Astrocyte (in vitro differentiated cells and primary cell): ENCODE measurements around the gene TTC7B. TPM values are rescaled to one million over a fixed set of nuclear protein-coding genes. Genes with fewer than 3 reads are reported as not detected.

Experiments used
- DNase-seq: peaks from one replicate; pipeline ENCODE4 v3.0.0-alpha.2; 2010; ENCODE audit warnings: low read depth
- FAIRE-seq: peaks from 2 replicates; lab custom pipeline; 2011; peaks lifted over from hg19 to GRCh38; lab: Jason Lieb, UNC
- H2AFZ ChIP-seq: 2 replicates; pipeline ENCODE4 v1.6.0; 2012; ENCODE audit warnings: low read depth, low read length, inconsistent platforms
- H3K27ac ChIP-seq: 2 replicates; pipeline ENCODE4 v1.5.1; 2011; ENCODE audit warnings: low read depth, low read length, inconsistent platforms
- H3K27me3 ChIP-seq: 2 replicates; pipeline ENCODE4 v1.6.0; 2011; ENCODE audit warnings: low read length, inconsistent platforms; ENCODE audit not compliant: insufficient read depth
- H3K36me3 ChIP-seq: 2 replicates; pipeline ENCODE4 v1.5.1; 2011; ENCODE audit warnings: low read length, inconsistent platforms; ENCODE audit not compliant: insufficient read depth
- H3K4me1 ChIP-seq: 2 replicates; pipeline ENCODE4 v1.5.1; 2011; ENCODE audit warnings: low read length, inconsistent platforms; ENCODE audit not compliant: insufficient read depth
- H3K4me2 ChIP-seq: 2 replicates; pipeline ENCODE4 v1.6.0; 2012; ENCODE audit warnings: low read length, inconsistent platforms
- H3K4me3 ChIP-seq: 2 replicates; pipeline ENCODE4 v1.5.1; 2011; ENCODE audit warnings: low read depth, mild to moderate bottlenecking, low read length, inconsistent platforms; ENCODE audit not compliant: insufficient read depth
- H3K79me2 ChIP-seq: 2 replicates; pipeline ENCODE4 v1.6.0; 2012; ENCODE audit warnings: mild to moderate bottlenecking, low read length, inconsistent platforms; ENCODE audit not compliant: insufficient read depth
- H3K9ac ChIP-seq: 2 replicates; pipeline ENCODE4 v1.6.0; 2012; ENCODE audit warnings: mild to moderate bottlenecking, low read length, inconsistent platforms
- H3K9me3 ChIP-seq: 2 replicates; pipeline ENCODE4 v1.5.1; 2012; ENCODE audit warnings: low read depth, mild to moderate bottlenecking, low read length, inconsistent platforms; ENCODE audit not compliant: insufficient read depth
- H4K20me1 ChIP-seq: 2 replicates; pipeline ENCODE4 v1.6.0; 2012; ENCODE audit warnings: low read length, inconsistent platforms; ENCODE audit not compliant: insufficient read depth
- H3K27ac Mint-ChIP-seq: one replicate; pipeline ENCODE4 v1.8.0; 2021; ENCODE audit warnings: mild to moderate bottlenecking, mixed read lengths; ENCODE audit not compliant: unreplicated experiment
- H3K27me3 Mint-ChIP-seq: one replicate; pipeline ENCODE4 v1.8.0; 2021; ENCODE audit warnings: low read depth, mixed read lengths; ENCODE audit not compliant: unreplicated experiment
- H3K36me3 Mint-ChIP-seq: one replicate; pipeline ENCODE4 v1.8.0; 2021; ENCODE audit warnings: low read depth, mixed read lengths; ENCODE audit not compliant: unreplicated experiment
- H3K4me1 Mint-ChIP-seq: one replicate; pipeline ENCODE4 v1.8.0; 2021; ENCODE audit warnings: low read depth, mixed read lengths; ENCODE audit not compliant: unreplicated experiment
- H3K4me3 Mint-ChIP-seq: one replicate; pipeline ENCODE4 v1.8.0; 2021; ENCODE audit warnings: mild to moderate bottlenecking, moderate library complexity, mixed read lengths; ENCODE audit not compliant: unreplicated experiment
- H3K9me3 Mint-ChIP-seq: one replicate; pipeline ENCODE4 v1.8.0; 2021; ENCODE audit warnings: mild to moderate bottlenecking, mixed read lengths; ENCODE audit not compliant: unreplicated experiment
- CTCF ChIP-seq: IDR thresholded peaks from 2 replicates; pipeline ENCODE4 v1.5.1; 2011; ENCODE audit warnings: low read depth, mild to moderate bottlenecking, inconsistent platforms, low read length, moderate library complexity; ENCODE audit not compliant: insufficient read depth
- EZH2 ChIP-seq: IDR thresholded peaks from 2 replicates; pipeline ENCODE4 v1.6.1; 2012; ENCODE audit warnings: mild to moderate bottlenecking, low read length, inconsistent platforms; ENCODE audit not compliant: insufficient read depth
- total RNA-seq: library from RNA; stranded (reverse); gene quantifications from 2 replicates; pipeline ENCODE4 v1.2.1, GENCODE V29; 2021

The TTC7B gene
- total RNA-seq, 1 donor from 2014 or later = 42.1 TPM

- no peak overlapping the region for H3K4me2 ChIP-seq
- no peaks in the 10 kb centered on the region for H3K9me3 ChIP-seq
- peaks cover 31% of the 10 kb centered on the region for H3K4me1 ChIP-seq
- peaks cover 45% of the 10 kb centered on the region for H3K79me2 ChIP-seq
- Mint-ChIP-seq H3K36me3 (no peaks in the 10 kb centered on the region), H3K9me3 (no peaks in the 10 kb centered on the region), H3K4me1 (peaks cover 25% of the 10 kb centered on the region), H3K27me3 (no peaks in the 10 kb centered on the region), H3K4me3 (no peak overlapping the region), H3K27ac (no peak overlapping the region)
- H3K27ac ChIP-seq = no peak overlapping the region
- peaks cover 31% of the 10 kb centered on the region for H4K20me1 ChIP-seq
- H3K27me3 ChIP-seq = no peaks in the 10 kb centered on the region
- H2AFZ ChIP-seq = no peak overlapping the region
- no peak overlapping the region for H3K9ac ChIP-seq
- no peak for FAIRE-seq
- H3K4me3 ChIP-seq = no peak overlapping the region
- DNase-seq = no peak
- H3K36me3 ChIP-seq = no peaks in the 10 kb centered on the region
- no peak for TF ChIP-seq CTCF
- no peak for TF ChIP-seq EZH2
Measured at GRCh38 chr14:90805662-90806540, 10.3 kb downstream of the TTC7B start.

DNA sequence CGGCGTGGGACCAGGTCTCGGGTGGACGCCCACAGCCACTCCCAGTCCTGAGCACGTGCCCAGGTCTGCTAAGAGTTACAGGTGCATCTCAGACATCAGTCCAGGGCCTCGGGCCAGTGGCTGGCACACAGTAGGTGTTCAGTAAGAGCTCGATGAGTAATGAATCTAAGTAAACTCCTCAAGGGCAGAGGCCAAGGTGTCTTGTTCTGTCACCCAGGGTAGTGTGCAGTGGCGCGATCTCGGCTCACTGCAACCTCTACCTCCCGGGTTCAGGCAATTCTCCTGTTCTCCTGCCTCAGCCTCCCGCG is 11.2 kb downstream of the TTC7B start:
- no peak for TF ChIP-seq EZH2
- no peak for TF ChIP-seq CTCF
- Histone ChIP-seq H3K36me3 (no peaks in the 10 kb centered on the region), H3K27ac (no peak overlapping the region), H3K27me3 (no peaks in the 10 kb centered on the region), H4K20me1 (peaks cover 27% of the 10 kb centered on the region), H2AFZ (no peak overlapping the region), H3K79me2 (peaks cover 37% of the 10 kb centered on the region), H3K9me3 (no peaks in the 10 kb centered on the region), H3K9ac (no peak overlapping the region), H3K4me1 (peaks cover 31% of the 10 kb centered on the region), H3K4me2 (no peak overlapping the region), H3K4me3 (no peak overlapping the region)
- H3K9me3 Mint-ChIP-seq = no peaks in the 10 kb centered on the region
- DNase-seq = no peak
- H3K4me3 Mint-ChIP-seq = no peak overlapping the region
- H3K4me1 Mint-ChIP-seq = peaks cover 25% of the 10 kb centered on the region
- no peaks in the 10 kb centered on the region for H3K36me3 Mint-ChIP-seq
- no peak overlapping the region for H3K27ac Mint-ChIP-seq
- H3K27me3 Mint-ChIP-seq = no peaks in the 10 kb centered on the region
- no peak for FAIRE-seq
